HG03575 (cell line): ENCODE results near the gene XPNPEP3.

ENCODE experiments used
- ATAC-seq: cut with Tn5 transposase; IDR thresholded peaks from one replicate; pipeline ENCODE4 v1.9.1; 2021; ENCODE audit not compliant: unreplicated experiment, insufficient number of reproducible peaks, low FRiP score; ENCODE audit errors: extremely low read depth

XPNPEP3 gene

DNA sequence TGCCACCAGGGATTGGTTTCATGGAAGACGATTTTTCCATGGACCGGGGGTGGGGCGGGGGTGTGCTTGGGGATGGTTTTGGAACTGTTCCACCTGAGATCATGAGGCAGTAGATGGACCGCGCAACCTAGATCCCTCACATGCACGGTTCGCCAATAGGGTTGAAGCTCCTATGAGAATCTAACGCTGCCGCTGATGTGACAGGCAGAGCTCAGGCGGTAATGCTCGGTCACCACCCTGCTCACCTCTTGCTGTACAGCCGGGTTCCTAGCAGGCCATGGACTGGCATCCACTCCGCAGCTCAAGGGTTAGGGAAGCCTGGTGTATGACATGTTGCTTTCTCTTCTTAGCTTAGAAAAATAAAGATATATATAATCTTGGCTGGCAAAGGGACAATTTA is 116.2 kb downstream of the XPNPEP3 start:
- no peak for ATAC-seq

DNA sequence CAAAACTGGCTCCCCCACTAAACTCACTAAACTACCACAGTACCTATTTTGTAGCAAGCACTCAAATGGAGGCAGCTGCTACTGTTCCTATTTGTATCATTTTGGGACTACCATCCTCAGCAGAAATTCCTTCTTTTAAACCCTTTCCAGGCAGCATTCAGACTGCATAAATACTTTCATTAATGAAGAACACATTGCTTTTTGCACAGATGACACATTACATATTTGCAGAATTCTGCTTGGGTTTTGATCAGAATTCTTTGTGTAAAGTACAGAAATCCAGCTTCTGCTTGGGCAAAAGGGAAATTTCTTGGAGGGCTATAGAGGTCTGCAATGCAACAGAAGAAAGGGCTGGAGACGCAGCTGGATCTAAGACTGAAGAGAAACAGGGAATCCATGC is 118.4 kb downstream of the XPNPEP3 start:
- no peak for ATAC-seq

- no peak for ATAC-seq
Measured at GRCh38 chr22:40976866-40977700, 120.1 kb downstream of the XPNPEP3 start.

GRCh38 chr22:40979198-40979597 is 122.2 kb downstream of the XPNPEP3 start:
- no peak for ATAC-seq

DNA sequence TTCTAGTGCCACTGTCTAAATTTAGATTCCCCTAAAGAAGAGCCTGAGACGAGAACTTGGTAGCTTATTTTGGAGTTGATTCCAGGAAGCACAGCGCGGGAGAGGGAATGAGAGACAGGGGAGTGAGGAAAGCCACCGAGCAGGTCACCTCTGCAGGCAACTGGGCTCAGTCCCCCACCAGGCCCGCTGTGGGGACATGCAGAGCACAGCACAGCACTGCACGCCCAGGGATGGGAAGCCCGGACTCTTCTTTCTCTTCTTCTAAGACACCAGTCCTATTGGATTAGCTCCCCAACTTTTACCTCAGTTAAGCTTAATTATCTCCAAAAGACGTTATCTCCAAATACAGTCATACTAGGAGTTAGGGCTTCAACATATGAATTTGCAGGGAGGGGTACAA is 122.9 kb downstream of the XPNPEP3 start:
- no peak for ATAC-seq
